Naive thymus-derived CD4-positive, alpha-beta T cell (primary cell): ENCODE measurements around the gene OR2J1. TPM values are rescaled to one million over a fixed set of nuclear protein-coding genes. Genes with fewer than 3 reads are reported as not detected.
"Not testable (repeated sequence)": the region's sequence is repeated elsewhere in the genome, so short reads cannot be mapped to it uniquely, and the experiment has no call there.

ENCODE experiments used
- ATAC-seq: fragments of 150-1000 bp; cut with Tn5 transposase; 2 replicates; pipeline ENCODE4 v1.10.0; 2021; ENCODE audit warnings: mild to moderate bottlenecking, moderate library complexity
- CTCF ChIA-PET: fragments of 350-600 bp; sonication (Branson Sonifier 250); formaldehyde crosslinking; loops from one replicate; lab custom pipeline; 2021; ENCODE audit warnings: antibody characterized with exemption; lab: Charles Lee
- POLR2A ChIA-PET: fragments of 350-600 bp; sonication (Branson Sonifier 250); formaldehyde crosslinking; loops from one replicate; lab custom pipeline; 2021; ENCODE audit warnings: antibody characterized with exemption, inconsistent platforms; lab: Charles Lee
- DNase-seq, 9 donors: peaks; one replicate each; pipeline versions ENCODE4 v3.0.0 to v3.0.0-alpha.2; 2020 to 2022; ENCODE audit warnings: mixed read lengths in 1 of 9
- H3K27ac ChIP-seq: one replicate; pipeline ENCODE4 v1.7.0; 2013; ENCODE audit warnings: mild to moderate bottlenecking, low read depth, low read length, moderate library complexity
- H3K27me3 ChIP-seq, 2 donors: one replicate each; pipeline ENCODE4 v1.7.0; 2013; ENCODE audit warnings: low read length in 2 of 2, mild to moderate bottlenecking in 2 of 2, moderate library complexity in 2 of 2; ENCODE audit not compliant: control insufficient read depth in 2 of 2, insufficient read depth in 2 of 2
- H3K36me3 ChIP-seq, 3 experiments: 1 replicate in 2 of 3; 2 replicates in 1 of 3; pipeline ENCODE4 v1.7.0; 2013; ENCODE audit warnings: low read length in 3 of 3, mild to moderate bottlenecking in 3 of 3, moderate library complexity in 1 of 3; ENCODE audit not compliant: insufficient read depth in 3 of 3, control insufficient read depth in 2 of 3
- H3K4me1 ChIP-seq, 2 donors: one replicate each; pipeline ENCODE4 v1.7.0; 2013; ENCODE audit warnings: low read length in 2 of 2, mild to moderate bottlenecking in 2 of 2, moderate library complexity in 1 of 2; ENCODE audit not compliant: control insufficient read depth in 2 of 2, insufficient read depth in 2 of 2
- H3K4me3 ChIP-seq: 2 replicates; pipeline ENCODE4 v1.7.0; 2013; ENCODE audit warnings: mild to moderate bottlenecking, low read length
- H3K9me3 ChIP-seq, 3 experiments: 1 replicate in 2 of 3; 2 replicates in 1 of 3; pipeline ENCODE4 v1.7.0; 2013; ENCODE audit warnings: low read length in 3 of 3; ENCODE audit not compliant: control insufficient read depth in 2 of 3
- H3K27ac Mint-ChIP-seq, 9 donors: one replicate each; pipeline ENCODE4 v1.8.0; 2020 to 2022; ENCODE audit warnings: mixed read lengths in 9 of 9, mild to moderate bottlenecking in 8 of 9, moderate library complexity in 5 of 9, inconsistent platforms in 2 of 9
- H3K27me3 Mint-ChIP-seq, 5 donors: one replicate each; pipeline ENCODE4 v1.8.0; 2021 to 2022; ENCODE audit warnings: mixed read lengths in 5 of 5, mild to moderate bottlenecking in 1 of 5
- H3K36me3 Mint-ChIP-seq, 5 donors: one replicate each; pipeline ENCODE4 v1.8.0; 2020 to 2022; ENCODE audit warnings: mixed read lengths in 5 of 5, mild to moderate bottlenecking in 3 of 5, inconsistent platforms in 1 of 5
- H3K4me1 Mint-ChIP-seq, 7 donors: one replicate each; pipeline ENCODE4 v1.8.0; 2020 to 2022; ENCODE audit warnings: mixed read lengths in 7 of 7, mild to moderate bottlenecking in 3 of 7, inconsistent platforms in 1 of 7
- H3K4me3 Mint-ChIP-seq, 10 donors: one replicate each; pipeline ENCODE4 v1.8.0; 2020 to 2022; ENCODE audit warnings: mild to moderate bottlenecking in 10 of 10, mixed read lengths in 10 of 10, moderate library complexity in 6 of 10, inconsistent platforms in 2 of 10
- H3K9me3 Mint-ChIP-seq, 11 donors: one replicate each; pipeline ENCODE4 v1.8.0; 2020 to 2022; ENCODE audit warnings: mixed read lengths in 11 of 11, mild to moderate bottlenecking in 4 of 11, inconsistent platforms in 1 of 11, moderate library complexity in 1 of 11
- intact Hi-C, 2 donors: fragments of 100-400 bp; cut with micrococcal nuclease; formaldehyde crosslinking; loops; one replicate each; pipeline ENCODE4 v1.15.1; 2023
- polyA plus RNA-seq, 2 donors: library from polyadenylated mRNA; unstranded; fragments of 300-500 nt; fragmentation: Illumina TruSeq; gene quantifications; one replicate each; pipeline ENCODE4 v1.2.3, GENCODE V29; 2021
- total RNA-seq, 6 experiments: library from RNA in 5 of 6; stranded (reverse) in 5 of 6; gene quantifications; 1 replicate in 5 of 6; 2 replicates in 1 of 6; pipeline ENCODE4 v1.2.3 and lab custom pipeline; 2021 to 2026

OR2J1 gene
- total and polyA plus RNA-seq, 7 experiments from 2014 or later, result not detected

DNA sequence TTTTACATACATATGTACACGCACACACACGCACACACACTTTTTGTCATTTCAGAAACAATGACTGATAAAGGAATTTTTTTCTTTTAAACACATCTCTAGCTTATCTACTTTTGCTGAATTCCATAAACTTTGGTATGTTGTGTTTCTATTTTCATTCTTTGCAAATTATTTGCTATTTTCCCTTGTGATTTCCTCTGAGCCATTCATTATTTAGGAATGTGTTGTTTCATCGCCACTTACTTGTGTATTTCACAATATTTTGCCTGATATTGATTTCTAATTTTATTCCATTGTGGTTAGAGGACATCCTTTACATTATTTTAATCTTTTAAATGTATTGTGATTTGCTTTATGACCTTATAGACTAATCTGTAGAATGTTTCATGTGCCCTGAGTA, 47.8 kb downstream of the OR2J1 start:
- ChIA-PET CTCF (no interaction called here), POLR2A (no interaction called here)
- ATAC-seq (no peak), DNase-seq (no peak)
- Mint-ChIP-seq H3K27ac (no peak overlapping the region), H3K36me3 (peaks cover 0 to 5% (median 0%) of the 10 kb centered on the region in 5 donors), H3K9me3 (peaks cover 2 to 37% (median 11%) of the 10 kb centered on the region in 11 donors), H3K4me3 (no peak overlapping the region), H3K27me3 (peaks cover 5 to 66% (median 40%) of the 10 kb centered on the region in 5 donors), H3K4me1 (no peaks in the 10 kb centered on the region)
- H3K4me3 ChIP-seq, result no peak overlapping the region
- no peaks in the 10 kb centered on the region for H3K27me3 ChIP-seq
- H3K4me1 ChIP-seq, result no peaks in the 10 kb centered on the region
- no peak overlapping the region for H3K27ac ChIP-seq
- intact Hi-C loops, result no loop called here
- no peaks in the 10 kb centered on the region for H3K36me3 ChIP-seq
- peaks cover 0 to 4% (median 0%) of the 10 kb centered on the region in 3 experiments for H3K9me3 ChIP-seq

DNA sequence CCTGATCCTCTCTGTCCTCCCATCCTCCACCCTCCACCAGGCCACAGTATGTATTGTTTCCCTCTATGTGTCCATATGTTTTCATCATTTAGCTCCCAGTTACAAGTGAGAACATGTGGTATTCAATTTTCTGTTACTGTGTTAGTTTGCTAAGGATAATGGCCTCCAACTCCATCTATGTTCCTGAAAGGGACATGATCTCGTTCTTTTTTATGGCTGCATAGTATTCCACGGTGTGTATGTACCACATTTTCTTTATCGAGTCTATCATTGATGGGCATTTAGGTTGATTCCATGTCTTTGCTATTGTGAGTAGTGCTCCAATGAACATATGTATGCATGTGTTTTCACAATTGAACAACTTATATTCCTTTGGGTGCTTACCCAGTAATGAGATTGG, 50.2 kb downstream of the OR2J1 start:
- H3K4me1 Mint-ChIP-seq, intact Hi-C loops, H3K27ac Mint-ChIP-seq, CTCF ChIA-PET, H3K4me3 ChIP-seq, H3K9me3 ChIP-seq, H3K36me3 Mint-ChIP-seq, H3K27me3 ChIP-seq, ATAC-seq, H3K4me3 Mint-ChIP-seq, DNase-seq, H3K36me3 ChIP-seq, POLR2A ChIA-PET, H3K4me1 ChIP-seq, H3K27ac ChIP-seq: not testable (repeated sequence)
- Mint-ChIP-seq H3K9me3 (peaks cover 2 to 36% (median 12%) of the 10 kb centered on the region in 11 donors), H3K27me3 (peaks cover 5 to 83% (median 46%) of the 10 kb centered on the region in 5 donors)

Other genes starting within 250 kb of the OR2J1 start
- 10 to 100 TPM; 22.9 to 93.9 (median 67.5) TPM for gene TRIM27, start 175.5 kb upstream of the OR2J1 start, total RNA-seq
- 10 to 100 TPM; 53.0 to 82.2 TPM for gene TRIM27, start 175.5 kb upstream of the OR2J1 start, polyA plus RNA-seq
- under 1 TPM; 0.22 to 0.73 (median 0.57) TPM for gene ZNF311, start 94.2 kb upstream of the OR2J1 start, total RNA-seq
- gene ZNF311, start 94.2 kb upstream of the OR2J1 start, polyA plus RNA-seq, result under 1 TPM; 0.08 to 0.47 TPM
- not detected for gene OR2W1, start 54.3 kb upstream of the OR2J1 start, total RNA-seq
- not detected for gene OR2W1, start 54.3 kb upstream of the OR2J1 start, polyA plus RNA-seq
- not detected for gene OR2B3, start 12.2 kb upstream of the OR2J1 start, total RNA-seq
- not detected for gene OR2B3, start 12.2 kb upstream of the OR2J1 start, polyA plus RNA-seq
- not detected for gene OR2J3, start 8.6 kb downstream of the OR2J1 start, total RNA-seq
- not detected for gene OR2J3, start 8.6 kb downstream of the OR2J1 start, polyA plus RNA-seq
- not detected for gene OR2J2, start 71.4 kb downstream of the OR2J1 start, total RNA-seq
- gene OR2J2, start 71.4 kb downstream of the OR2J1 start, polyA plus RNA-seq, result not detected
- gene OR14J1, start 202.2 kb downstream of the OR2J1 start, total RNA-seq, result not detected
- not detected for gene OR14J1, start 202.2 kb downstream of the OR2J1 start, polyA plus RNA-seq